Heart left ventricle (tissue), 16 donors: Measurements from ENCODE around the gene HSPA12A. TPM values are rescaled to one million over a fixed set of nuclear protein-coding genes. Genes with fewer than 3 reads are reported as not detected.

ENCODE experiments used
- ATAC-seq, 4 donors: fragments of 200-7000 bp; cut with Tn5 transposase; one replicate each; pipeline ENCODE4 v1.9.1; 2020 to 2022; ENCODE audit warnings: moderate library complexity in 4 of 4, mild to moderate bottlenecking in 3 of 4, moderate number of reproducible peaks in 1 of 4
- DNase-seq, 5 donors: peaks; one replicate each; pipeline ENCODE4 v3.0.0-alpha.2; 2020
- H3K27ac ChIP-seq, 12 donors: fragments of 200-600 bp; sonication (generic) in 4 of 12; one replicate each; pipeline versions ENCODE4 v1.5.0 to v1.8.0; 2016 to 2022; ENCODE audit warnings: mild to moderate bottlenecking in 2 of 12
- H3K27me3 ChIP-seq, 9 donors: fragments of 200-600 bp; sonication (generic) in 2 of 9; one replicate each; pipeline versions ENCODE4 v1.5.1 to v1.8.0; 2016 to 2022; ENCODE audit warnings: mild to moderate bottlenecking in 3 of 9
- H3K36me3 ChIP-seq, 9 donors: fragments of 200-600 bp; sonication (generic) in 2 of 9; one replicate each; pipeline versions ENCODE4 v1.5.0 to v1.8.0; 2018 to 2022; ENCODE audit warnings: mild to moderate bottlenecking in 2 of 9
- H3K4me1 ChIP-seq, 12 donors: fragments of 200-600 bp; sonication (generic) in 4 of 12; one replicate each; pipeline versions ENCODE4 v1.5.0 to v1.8.0; 2016 to 2022; ENCODE audit warnings: mild to moderate bottlenecking in 3 of 12
- H3K4me3 ChIP-seq, 12 donors: fragments of 200-600 bp; sonication (generic) in 4 of 12; one replicate each; pipeline versions ENCODE4 v1.5.0 to v1.8.0; 2017 to 2022; ENCODE audit warnings: mild to moderate bottlenecking in 9 of 12, moderate library complexity in 4 of 12
- H3K9me3 ChIP-seq, 12 donors: fragments of 200-600 bp; sonication (generic) in 4 of 12; one replicate each; pipeline versions ENCODE4 v1.5.0 to v1.8.0; 2016 to 2022; ENCODE audit warnings: mild to moderate bottlenecking in 1 of 12
- CTCF ChIP-seq, 12 donors: fragments of 200-600 bp; sonication (generic) in 4 of 12; IDR thresholded peaks; one replicate each; pipeline versions ENCODE4 v1.5.0 to v1.8.0; 2018 to 2022; ENCODE audit warnings: antibody characterized with exemption in 12 of 12, mild to moderate bottlenecking in 5 of 12
- POLR2A ChIP-seq, 2 donors: fragments of 450-650 bp; IDR thresholded peaks; one replicate each; pipeline ENCODE4 v1.6.1; 2017; ENCODE audit warnings: antibody characterized with exemption in 2 of 2, mild to moderate bottlenecking in 2 of 2, moderate library complexity in 2 of 2
- WGBS, 4 donors: extraction: QIAGEN DNeasy Blood & Tissue Kit in 2 of 4; methylation state at CpG; one replicate each; pipeline versions ENCODE4 v1.1.5 to v1.1.7; 2013 to 2018; 5-methylcytosine and 5-hydroxymethylcytosine counted together
- intact Hi-C, 10 donors: fragments of 100-400 bp; cut with DNase I; formaldehyde crosslinking; loops; one replicate each; pipeline versions ENCODE4 v1.11.1 to v1.14.2; 2022
- polyA plus RNA-seq, 2 donors: library from polyadenylated mRNA; stranded (reverse); fragments of 200-250 nt; gene quantifications; one replicate each; pipeline ENCODE4 v1.2.3, GENCODE V29; 2013
- total RNA-seq, 9 donors: library from RNA; depleted of rRNA in 2 of 9; stranded (reverse); fragments of >200 nt in 2 of 9; fragmentation: NEBNext Ultra II Directional in 3 of 9; extraction: Animal tissue kit (Norgen Biotek cat#: 25700) in 3 of 9; gene quantifications; one replicate each; pipeline versions ENCODE4 v1.1.0 to v1.2.4, GENCODE V29; 2016 to 2023
- donor health status: ischemic (EF 13 %, LVEDD 7.1; RV severe dilation, severe dysfunction).
- donor health status: healthy with polysubstance abuse.
- donor health status: DM: no; HTN: yes; CAD: no.
- donor health status: DM: no; HTN: no; CAD: no.
- donor health status: ischemic (EF 25% LVEDD 6.9; RV normal size, moderate dysfunction).
- donor health status: ischemic (EF 25% LVEDD 5.7; RV mildly dilated, moderate dysfunction).
- donor health status: healthy.
- donor health status: DM: yes; HTN: yes; CAD: no.
- donor health status: ischemic (EF 35%, LVEDD 5.7; RV mildly dilated, moderate dysfunction).
- donor health status: nonischemic (EF 11% LVEDD 7.7; RV severe dilation, severe dysfunction).
- donor health status: DM: yes; HTN: yes; CAD: no.
- donor health status: PGD.
- donor health status: ischemic (EF 29% LVEDD 5.4; RV normal size, mild dysfunction).
- donor health status: nonischemic (EF 23%, LVEDD 6.1; RV moderate dilation, normal function).

Gene HSPA12A
- total and polyA plus RNA-seq, 11 donors: 4.7 to 17.0 (median 13.5) TPM

- TF ChIP-seq POLR2A (IDR thresholded peaks at IDR 0.05) (no peak), CTCF (IDR thresholded peaks at IDR 0.05) (no peak)
- H3K36me3 ChIP-seq: no peaks in the 10 kb centered on the region
- no peak overlapping the region for H3K27ac ChIP-seq
- H3K4me1 ChIP-seq: peaks cover 0 to 11% (median 0%) of the 10 kb centered on the region in 12 donors
- ATAC-seq: no peak
- intact Hi-C loops: no loop called here
- WGBS, 4 donors: 82 to 91% (median 90%) methylated on average over 8 to 15 of the region's 15 CpGs
- no peaks in the 10 kb centered on the region for H3K27me3 ChIP-seq
- H3K4me3 ChIP-seq: no peak overlapping the region
- no peaks in the 10 kb centered on the region for H3K9me3 ChIP-seq
- no peak for DNase-seq
These were observed 18.7 kb downstream of the HSPA12A start for GRCh38 chr10:116723428-116724281.

- TF ChIP-seq POLR2A (IDR thresholded peaks at IDR 0.05) (no peak), CTCF (IDR thresholded peaks at IDR 0.05) (no peak)
- Histone ChIP-seq H3K4me1 (peaks cover 0 to 11% (median 0%) of the 10 kb centered on the region in 12 donors), H3K27me3 (no peaks in the 10 kb centered on the region), H3K4me3 (no peak overlapping the region), H3K27ac (no peak overlapping the region), H3K9me3 (no peaks in the 10 kb centered on the region), H3K36me3 (no peaks in the 10 kb centered on the region)
- WGBS, 4 donors: 76 to 83% (median 78%) methylated on average over 3 to 6 of the region's 6 CpGs
- intact Hi-C loops: no loop called here
- ATAC-seq: no peak
- no peak for DNase-seq
These were observed 19.5 kb downstream of the HSPA12A start for GRCh38 chr10:116722736-116723427.

GRCh38 chr10:116721547-116722392 is 20.6 kb downstream of the HSPA12A start:
- Histone ChIP-seq H3K4me3 (no peak overlapping the region), H3K4me1 (peaks cover 0 to 17% (median 3%) of the 10 kb centered on the region in 12 donors), H3K27me3 (no peaks in the 10 kb centered on the region), H3K36me3 (no peaks in the 10 kb centered on the region), H3K9me3 (no peaks in the 10 kb centered on the region), H3K27ac (no peak overlapping the region)
- ATAC-seq (no peak), DNase-seq (no peak)
- no peak for TF ChIP-seq POLR2A (IDR thresholded peaks at IDR 0.05)
- no peak for TF ChIP-seq CTCF (IDR thresholded peaks at IDR 0.05)
- 56 to 76% (median 66%) methylated on average over 18 to 20 of the region's 20 CpGs for WGBS, 4 donors
- intact Hi-C loops: no loop called here
